WERI-Rb-1 (cell line): ENCODE measurements around the gene BCL7B.
A peak's percentile ranks its signal among the peaks of the same experiment; 100 is the strongest.

Experiments
- DNase-seq: peaks from one replicate; pipeline ENCODE4 v3.0.0-alpha.2; 2020
- H3K27ac ChIP-seq: fragments of 250-450 bp; sonication (Bioruptor Pico); 2 replicates; pipeline ENCODE4 v1.5.1; 2020; ENCODE audit warnings: mild to moderate bottlenecking, moderate library complexity
- H3K27me3 ChIP-seq: fragments of 250-450 bp; sonication (Bioruptor Pico); 2 replicates; pipeline ENCODE4 v1.5.1; 2021; ENCODE audit warnings: mild to moderate bottlenecking, low read depth, moderate library complexity; ENCODE audit not compliant: insufficient read depth, severe bottlenecking
- H3K36me3 ChIP-seq: fragments of 250-450 bp; sonication (Bioruptor Pico); 2 replicates; pipeline ENCODE4 v1.5.1; 2020; ENCODE audit warnings: mild to moderate bottlenecking, moderate library complexity
- H3K4me3 ChIP-seq: 2 replicates; pipeline ENCODE4 v1.5.1; 2011; ENCODE audit warnings: low read depth, mild to moderate bottlenecking, control low read depth, low read length
- H3K9me3 ChIP-seq: fragments of 250-450 bp; sonication (Bioruptor Pico); 2 replicates; pipeline ENCODE4 v1.5.1; 2021; ENCODE audit warnings: mild to moderate bottlenecking, moderate library complexity; ENCODE audit not compliant: severe bottlenecking
- CTCF ChIP-seq: IDR thresholded peaks from 2 replicates; pipeline ENCODE4 v1.5.1; 2011; ENCODE audit warnings: low read depth, mild to moderate bottlenecking, control low read depth, inconsistent platforms, low read length

Gene BCL7B

GRCh38 chr7:73512018-73512780 is 45.3 kb downstream of the BCL7B start:
- TF ChIP-seq CTCF: no peak
- Histone ChIP-seq H3K36me3 (peaks cover 97% of the 10 kb centered on the region), H3K4me3 (no peak overlapping the region), H3K27ac (no peak overlapping the region), H3K27me3 (no peaks in the 10 kb centered on the region), H3K9me3 (no peaks in the 10 kb centered on the region)
- no peak for DNase-seq

DNA sequence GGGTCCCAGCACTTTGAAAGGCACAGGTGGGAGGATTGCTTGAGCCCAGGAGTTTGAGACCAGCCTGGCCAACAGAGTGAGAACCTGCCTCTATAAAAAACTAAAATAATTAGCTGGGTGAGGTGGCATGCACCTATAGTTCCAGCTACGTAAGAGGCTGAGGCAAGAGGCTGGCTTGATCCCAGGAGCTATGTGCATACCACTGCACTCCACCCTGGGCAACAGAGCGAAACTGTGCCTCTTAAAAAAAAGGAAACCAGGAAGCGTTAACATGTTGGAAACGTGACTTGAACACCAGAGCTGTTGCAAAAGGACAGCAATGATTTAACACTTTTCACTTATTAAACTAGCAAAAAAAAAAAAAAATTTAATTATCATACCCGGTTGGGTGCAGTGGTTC is 48.0 kb downstream of the BCL7B start:
- Histone ChIP-seq H3K27ac (no peak overlapping the region), H3K9me3 (no peaks in the 10 kb centered on the region), H3K36me3 (peaks cover 95% of the 10 kb centered on the region), H3K4me3 (no peak overlapping the region), H3K27me3 (no peaks in the 10 kb centered on the region)
- TF ChIP-seq CTCF: no peak
- no peak for DNase-seq

DNA sequence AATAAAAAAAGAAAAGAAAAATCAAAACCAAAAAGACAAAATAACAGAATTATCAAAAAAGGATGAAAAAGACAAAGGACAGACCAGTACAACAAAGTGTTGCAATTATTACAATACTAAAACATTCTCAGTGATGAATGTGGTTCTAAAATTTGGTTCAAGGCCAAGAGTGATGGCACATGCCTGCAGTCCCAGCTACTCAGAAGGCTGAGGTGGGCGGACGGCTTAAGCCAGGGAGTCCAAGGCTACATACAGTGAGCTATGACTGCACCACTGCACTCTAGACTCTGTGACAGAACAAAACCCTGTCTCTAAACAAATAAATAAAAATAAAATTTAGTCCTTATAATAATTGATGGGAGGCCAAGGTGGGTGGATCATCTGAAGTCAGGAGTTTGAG is 49.9 kb downstream of the BCL7B start:
- Histone ChIP-seq H3K4me3 (no peak overlapping the region), H3K36me3 (peaks cover 95% of the 10 kb centered on the region), H3K27me3 (no peaks in the 10 kb centered on the region), H3K9me3 (no peaks in the 10 kb centered on the region), H3K27ac (no peak overlapping the region)
- no peak for TF ChIP-seq CTCF
- DNase-seq: no peak

DNA sequence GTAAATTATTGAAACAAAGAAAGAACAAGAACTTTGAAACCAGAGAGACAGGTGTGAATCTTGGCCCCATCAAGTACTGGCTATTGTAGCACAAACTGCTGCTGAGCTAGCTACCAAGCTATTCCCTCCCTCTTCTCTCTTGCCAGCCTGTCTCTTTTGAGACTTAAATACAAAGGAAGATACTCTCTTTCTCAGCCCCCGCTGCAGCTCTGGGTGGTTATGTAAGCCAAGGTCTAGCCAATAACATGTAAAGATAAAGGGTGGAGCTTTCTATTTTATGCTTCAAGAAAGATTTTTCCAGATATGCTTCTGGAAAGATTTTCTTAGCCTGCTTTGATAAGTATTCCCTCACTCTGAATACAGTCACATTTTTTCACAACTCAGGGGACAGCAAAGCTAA is 52.6 kb downstream of the BCL7B start:
- no peak for DNase-seq
- no peaks in the 10 kb centered on the region for H3K9me3 ChIP-seq
- H3K27ac ChIP-seq: peak overlapping the region; percentile 31; the same call in 1 of the 2 replicates
- peaks cover 98% of the 10 kb centered on the region for H3K36me3 ChIP-seq
- no peak overlapping the region for H3K4me3 ChIP-seq
- H3K27me3 ChIP-seq: no peaks in the 10 kb centered on the region
- TF ChIP-seq CTCF: no peak

- Histone ChIP-seq H3K27me3 (no peaks in the 10 kb centered on the region), H3K4me3 (no peak overlapping the region), H3K27ac (peak overlapping the region; percentile 44), H3K9me3 (no peaks in the 10 kb centered on the region), H3K36me3 (peaks cover 98% of the 10 kb centered on the region)
- DNase-seq: peak; percentile 30
- no peak for TF ChIP-seq CTCF
Measured at GRCh38 chr7:73504017-73504416, 53.5 kb downstream of the BCL7B start.

- H3K36me3 ChIP-seq: peaks cover 98% of the 10 kb centered on the region
- no peak for TF ChIP-seq CTCF
- H3K4me3 ChIP-seq: no peak overlapping the region
- no peak for DNase-seq
- H3K27ac ChIP-seq: no peak overlapping the region; the same call in 1 of the 2 replicates
- H3K27me3 ChIP-seq: no peaks in the 10 kb centered on the region
- H3K9me3 ChIP-seq: no peaks in the 10 kb centered on the region
Measured at GRCh38 chr7:73503229-73503628, 54.3 kb downstream of the BCL7B start.
